HCEC 1CT (cell line): ENCODE results near the gene INF2.

Experiments
- DNase-seq: peaks from one replicate; pipeline ENCODE4 v3.0.0-alpha.2; 2017

Gene INF2

GRCh38 chr14:104706733-104707607, 17.6 kb downstream of the INF2 start:
- no peak for DNase-seq

DNA sequence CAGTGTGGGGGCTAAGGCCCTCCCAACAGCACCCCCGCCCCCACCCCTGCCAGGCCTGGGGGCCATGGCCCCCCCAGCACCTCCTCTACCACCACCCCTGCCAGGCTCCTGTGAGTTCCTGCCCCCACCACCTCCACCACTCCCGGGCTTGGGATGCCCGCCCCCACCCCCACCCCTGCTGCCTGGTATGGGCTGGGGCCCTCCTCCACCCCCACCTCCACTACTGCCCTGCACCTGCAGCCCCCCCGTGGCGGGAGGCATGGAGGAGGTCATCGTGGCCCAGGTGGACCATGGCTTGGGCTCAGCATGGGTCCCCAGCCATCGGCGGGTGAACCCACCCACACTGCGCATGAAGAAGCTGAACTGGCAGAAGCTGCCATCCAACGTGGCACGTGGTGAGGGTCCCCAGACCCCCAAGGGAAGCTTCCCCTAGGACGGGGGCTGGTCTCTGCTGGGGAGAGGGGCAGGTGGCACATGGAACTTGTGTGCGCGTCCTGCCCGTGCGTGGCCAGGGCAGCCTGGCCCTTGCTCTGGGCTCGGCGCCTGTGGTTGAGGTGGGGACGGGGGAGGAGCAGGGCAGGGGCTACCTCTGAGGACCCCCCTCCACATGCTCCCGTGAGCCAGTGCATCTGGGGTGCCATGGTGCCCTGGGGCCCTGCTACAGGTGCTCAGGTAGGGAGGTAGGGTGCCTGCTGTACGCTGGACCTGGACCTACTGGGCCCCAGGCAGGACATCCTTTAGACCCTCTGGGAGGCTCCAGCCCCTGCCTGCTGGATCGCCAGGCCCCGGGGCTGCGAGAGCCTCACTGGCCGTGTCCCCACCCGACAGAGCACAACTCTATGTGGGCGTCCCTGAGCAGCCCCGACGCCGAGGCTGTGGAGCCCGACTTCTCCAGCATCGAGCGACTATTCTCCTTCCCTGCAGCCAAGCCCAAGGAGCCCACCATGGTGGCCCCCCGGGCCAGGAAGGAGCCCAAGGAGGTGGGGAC, 18.5 kb downstream of the INF2 start:
- no peak for DNase-seq

- peak; percentile 38 for DNase-seq
Measured at GRCh38 chr14:104708606-104709268, 19.3 kb downstream of the INF2 start.

GRCh38 chr14:104709387-104710039, 20.1 kb downstream of the INF2 start:
- DNase-seq = no peak

DNA sequence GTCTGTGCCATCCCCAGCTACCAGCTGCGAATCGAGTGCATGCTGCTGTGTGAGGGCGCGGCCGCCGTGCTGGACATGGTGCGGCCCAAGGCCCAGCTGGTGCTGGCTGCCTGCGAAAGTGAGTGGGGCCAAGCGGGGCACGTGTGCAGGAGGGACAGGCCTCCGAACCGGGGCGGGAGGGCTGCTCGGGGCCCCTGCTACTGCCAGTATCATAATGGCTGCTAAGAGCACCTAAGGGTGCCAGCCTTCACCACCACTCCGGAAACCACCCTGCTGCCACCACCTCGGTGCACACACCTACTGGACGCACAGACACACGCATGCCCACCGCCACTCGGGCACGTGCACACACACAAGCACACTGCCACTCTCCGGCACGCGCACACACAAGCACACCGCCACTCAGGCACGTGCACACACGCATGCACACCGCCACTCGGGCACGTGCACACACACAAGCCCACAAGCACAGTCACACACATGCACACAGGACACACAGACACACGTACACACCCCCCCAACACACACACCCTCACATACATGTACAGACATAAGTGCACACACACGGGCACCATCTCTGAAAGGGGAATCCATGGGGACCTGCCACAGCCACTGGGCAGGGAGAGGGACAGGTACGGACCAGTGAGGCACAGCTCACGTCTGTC, 20.8 kb downstream of the INF2 start:
- DNase-seq = no peak

DNA sequence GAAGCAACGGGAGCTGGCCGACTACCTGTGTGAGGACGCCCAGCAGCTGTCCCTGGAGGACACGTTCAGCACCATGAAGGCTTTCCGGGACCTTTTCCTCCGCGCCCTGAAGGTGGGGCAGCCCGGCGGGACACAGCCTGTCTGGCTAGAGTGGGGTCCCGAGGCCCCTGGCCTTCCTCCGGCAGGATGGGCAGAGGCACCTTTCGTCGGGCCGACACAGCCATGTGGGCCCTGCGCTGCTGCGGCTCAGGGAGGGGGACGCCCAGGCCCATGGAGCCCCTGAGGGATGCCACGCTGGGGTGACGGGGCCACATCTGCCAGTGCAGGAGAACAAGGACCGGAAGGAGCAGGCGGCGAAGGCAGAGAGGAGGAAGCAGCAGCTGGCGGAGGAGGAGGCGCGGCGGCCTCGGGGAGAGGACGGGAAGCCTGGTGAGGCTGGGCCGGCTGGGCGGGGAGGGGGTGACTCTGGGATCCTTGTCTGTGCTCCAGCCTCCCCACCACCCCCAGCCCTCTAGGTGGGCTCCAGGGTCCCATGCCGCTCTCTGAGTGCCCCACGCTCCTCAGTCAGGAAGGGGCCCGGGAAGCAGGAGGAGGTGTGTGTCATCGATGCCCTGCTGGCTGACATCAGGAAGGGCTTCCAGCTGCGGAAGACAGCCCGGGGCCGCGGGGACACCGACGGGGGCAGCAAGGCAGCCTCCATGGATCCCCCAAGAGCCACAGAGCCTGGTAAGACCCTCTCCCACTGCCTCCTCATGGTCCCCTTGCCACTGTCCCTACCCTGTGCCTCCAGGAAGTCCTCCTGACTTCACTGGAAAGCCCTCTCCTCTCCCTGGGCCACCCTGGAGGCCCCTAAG, 23.7 kb downstream of the INF2 start:
- no peak for DNase-seq

DNA sequence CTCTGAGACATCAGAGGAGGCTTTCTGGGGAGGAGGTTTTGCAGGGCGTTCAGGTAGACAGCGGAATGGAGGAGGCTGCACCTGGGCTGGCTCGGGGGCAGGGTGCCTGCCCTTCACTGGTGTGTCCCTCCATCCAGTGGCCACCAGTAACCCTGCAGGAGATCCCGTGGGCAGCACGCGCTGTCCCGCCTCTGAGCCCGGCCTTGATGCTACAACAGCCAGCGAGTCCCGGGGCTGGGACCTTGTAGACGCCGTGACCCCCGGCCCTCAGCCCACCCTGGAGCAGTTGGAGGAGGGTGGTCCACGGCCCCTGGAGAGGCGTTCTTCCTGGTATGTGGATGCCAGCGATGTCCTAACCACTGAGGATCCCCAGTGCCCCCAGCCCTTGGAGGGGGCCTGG, 24.6 kb downstream of the INF2 start:
- DNase-seq = no peak

DNA sequence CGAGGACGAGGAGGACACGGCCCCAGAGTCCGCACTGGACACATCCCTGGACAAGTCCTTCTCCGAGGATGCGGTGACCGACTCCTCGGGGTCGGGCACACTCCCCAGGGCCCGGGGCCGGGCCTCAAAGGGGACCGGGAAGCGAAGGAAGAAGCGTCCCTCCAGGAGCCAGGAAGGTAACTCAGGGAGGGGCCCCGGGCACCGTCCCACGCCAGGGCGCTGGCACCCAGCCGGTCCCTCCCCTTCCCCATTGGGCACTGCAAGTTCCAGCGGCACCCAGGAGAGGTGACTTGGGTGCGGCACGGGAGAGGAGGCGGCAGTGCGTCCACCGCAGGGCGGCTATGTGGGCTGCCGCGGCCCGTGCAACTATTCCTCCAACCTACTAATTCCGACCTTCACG, 25.3 kb downstream of the INF2 start:
- DNase-seq = no peak

DNA sequence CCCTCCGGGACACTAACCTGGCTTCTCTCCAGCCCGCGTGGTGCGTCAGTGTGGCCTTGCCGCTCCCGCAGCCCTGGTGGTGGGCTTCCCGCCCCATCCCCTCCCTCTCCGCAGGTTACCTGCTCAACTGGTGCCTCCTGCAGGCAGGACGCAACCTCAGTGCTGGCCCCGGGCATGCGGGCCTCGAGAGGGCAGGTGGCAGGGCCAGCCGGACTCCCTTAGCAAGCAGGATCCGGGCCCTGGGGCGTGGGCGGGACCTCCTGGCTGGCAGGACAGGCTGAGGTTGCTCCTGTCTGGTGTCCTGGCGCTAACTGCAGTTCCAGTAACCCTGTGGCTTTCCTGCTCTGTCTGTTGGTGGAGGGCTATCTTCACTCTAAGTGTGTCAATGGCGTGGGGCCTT, 26.0 kb downstream of the INF2 start:
- no peak for DNase-seq

- DNase-seq = no peak
Measured at GRCh38 chr14:104715871-104716270, 26.5 kb downstream of the INF2 start.

DNA sequence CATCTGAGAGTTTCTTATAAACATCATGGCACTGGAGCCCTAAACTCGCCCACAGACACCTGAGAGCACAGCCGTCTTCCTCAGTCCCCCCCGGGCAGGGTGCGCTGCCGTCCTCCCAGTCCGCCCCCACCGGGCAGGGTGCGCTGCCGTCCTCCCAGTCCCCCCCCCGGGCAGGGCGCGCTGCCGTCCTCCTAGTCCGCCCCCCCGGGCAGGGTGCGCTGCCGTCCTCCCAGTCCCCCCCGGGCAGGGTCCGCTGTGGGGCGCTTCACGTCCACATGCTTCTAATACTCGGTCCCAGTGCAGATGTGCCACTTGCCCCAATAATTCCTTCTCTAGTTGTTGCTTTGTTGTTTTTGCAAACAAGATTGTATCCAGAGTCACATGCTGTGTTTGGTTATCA, 27.7 kb downstream of the INF2 start:
- no peak for DNase-seq

- DNase-seq = no peak
Measured at GRCh38 chr14:104717646-104718045, 28.2 kb downstream of the INF2 start.

- DNase-seq = no peak
Measured at GRCh38 chr14:104718147-104718546, 28.7 kb downstream of the INF2 start.

DNA sequence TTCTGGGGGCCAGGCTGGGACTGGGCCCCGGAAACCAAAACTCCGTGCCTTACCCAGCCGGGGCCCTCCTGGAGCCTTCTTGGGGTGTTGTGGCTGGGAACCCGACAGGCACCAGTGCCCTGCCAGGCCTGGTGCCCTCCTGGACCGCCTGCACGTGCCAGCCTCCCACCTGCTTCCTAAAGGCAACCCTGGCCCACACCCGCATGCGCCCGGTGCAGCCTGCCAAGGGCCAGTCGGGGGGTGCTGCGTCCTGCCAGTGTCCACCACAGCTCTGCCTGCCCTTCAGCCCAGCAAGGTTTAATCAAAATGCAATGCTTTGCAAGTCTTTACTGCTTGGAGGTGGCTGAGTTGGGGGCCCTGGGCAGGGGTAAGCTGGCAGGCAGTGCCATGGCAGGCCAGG, 29.5 kb downstream of the INF2 start:
- DNase-seq = no peak

DNA sequence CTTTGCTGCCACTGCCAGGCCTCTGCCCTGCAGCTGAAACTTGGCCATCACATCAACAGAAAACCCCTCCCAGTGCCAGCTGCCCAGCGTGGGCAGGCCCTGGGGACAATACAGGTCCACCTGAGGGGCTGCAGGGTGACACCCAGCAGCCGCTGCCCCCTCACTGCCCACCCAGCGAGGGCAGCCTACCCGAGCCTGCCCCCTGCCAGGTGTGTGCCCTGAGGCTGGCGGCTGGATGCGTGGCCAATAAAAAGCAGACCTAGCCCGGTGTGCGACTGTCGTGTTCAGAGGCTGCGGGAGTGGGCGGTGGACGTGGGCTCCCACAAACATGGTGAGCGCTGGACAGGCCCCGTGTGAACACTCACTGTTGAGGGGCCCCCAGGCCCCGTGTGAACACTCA, 29.9 kb downstream of the INF2 start:
- DNase-seq = no peak

DNA sequence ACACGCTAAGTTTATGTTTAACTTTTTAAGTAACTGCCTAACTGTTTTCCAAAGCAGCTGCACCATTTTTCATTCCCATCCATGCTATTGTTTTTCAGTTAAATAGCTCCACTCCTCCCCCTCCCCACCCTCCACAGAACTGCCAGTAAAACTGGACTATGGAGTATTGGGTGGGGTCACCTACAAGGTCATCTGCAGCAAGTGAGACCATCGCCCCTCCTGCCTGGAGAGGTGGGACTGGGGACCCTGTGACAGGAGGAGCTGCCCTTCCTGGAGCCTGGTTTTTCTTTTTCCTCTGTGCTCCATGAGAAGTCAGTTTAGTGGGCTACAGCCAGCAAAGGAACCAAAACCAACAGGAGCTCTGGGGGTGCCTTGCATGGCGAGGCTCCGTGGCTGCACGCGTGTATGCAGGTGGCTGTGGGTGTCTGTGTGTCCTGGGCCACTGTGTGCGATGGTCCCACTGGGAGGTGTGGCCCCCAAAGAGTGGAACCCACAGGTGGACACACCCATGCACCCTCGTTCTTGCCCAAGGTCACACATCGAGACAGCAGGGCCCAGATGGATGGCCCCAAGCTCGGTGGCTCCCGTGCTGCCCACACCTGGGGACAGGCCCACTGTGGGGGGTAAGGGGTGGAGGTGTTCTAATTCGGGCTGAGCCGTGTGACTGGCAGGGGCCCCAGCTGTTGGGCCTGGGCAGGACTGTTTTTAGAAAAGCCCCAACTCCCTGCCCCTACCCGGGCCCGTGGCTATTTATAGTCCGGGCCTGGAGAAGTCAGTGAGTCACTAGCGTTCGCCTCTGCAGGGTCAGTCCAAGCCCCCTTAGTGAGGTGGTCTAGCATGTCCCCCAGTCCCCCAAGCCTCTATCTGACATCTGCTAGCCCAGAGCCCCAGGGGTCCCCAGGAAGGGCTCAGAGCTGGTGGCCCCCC, 32.4 kb downstream of the INF2 start:
- no peak for DNase-seq

DNA sequence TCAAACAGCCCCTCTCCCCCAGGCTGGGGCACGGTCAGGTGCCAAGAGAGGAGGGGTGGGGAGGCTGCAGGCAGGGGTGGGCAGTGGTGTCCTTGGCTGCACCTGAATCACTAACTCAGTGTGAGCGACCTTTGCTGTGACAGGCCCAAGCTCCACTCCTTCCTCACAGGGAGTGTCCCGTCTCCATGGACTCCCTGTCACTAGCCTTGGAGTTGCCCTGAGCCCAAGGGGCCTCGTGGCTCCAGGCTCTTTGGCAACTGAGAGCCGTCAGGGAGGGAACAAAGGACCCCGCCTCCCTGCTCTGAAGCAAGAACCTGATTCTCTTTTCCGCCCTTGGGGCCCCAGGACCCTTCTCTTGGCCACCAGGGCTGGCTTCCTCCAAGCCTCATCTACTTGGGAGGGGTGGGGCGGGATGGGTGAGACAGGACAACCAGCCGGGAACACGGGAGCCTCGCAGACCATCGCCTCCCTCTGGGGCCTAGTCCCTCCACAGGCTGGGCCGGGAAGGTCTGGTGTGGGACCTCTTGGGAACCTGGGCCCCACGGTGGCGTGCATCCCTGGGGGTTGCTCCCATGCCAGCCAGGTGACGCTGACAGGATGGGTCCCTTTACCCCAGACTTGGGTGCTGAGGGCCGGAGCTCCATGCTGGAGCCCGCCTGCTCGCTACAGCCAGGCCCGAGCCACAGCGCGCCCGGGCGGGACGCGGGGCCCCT, 33.7 kb downstream of the INF2 start:
- no peak for DNase-seq

GRCh38 chr14:104723651-104724406, 34.4 kb downstream of the INF2 start, which contains the start of gene ADSS1:
Gene ADSS1 (plus strand): TSS chr14:104724229. CDS start chr14:104724271, 42 bp downstream.
- DNase-seq = peak; percentile 51
